Tibial artery (tissue), 4 donors: Measurements from ENCODE around the gene CDC20.

Experiments
- DNase-seq, 2 donors: peaks; one replicate each; pipeline ENCODE4 v3.0.0-alpha.2; 2019
- H3K27ac ChIP-seq, 2 donors: fragments of 200-600 bp; sonication (generic) in 1 of 2; 1 replicate in 1 of 2; 2 replicates in 1 of 2; pipeline ENCODE4 v1.5.1; 2018 to 2019; ENCODE audit warnings: mild to moderate bottlenecking in 1 of 2
- H3K27me3 ChIP-seq, 2 donors: fragments of 200-600 bp; sonication (generic) in 1 of 2; one replicate each; pipeline versions ENCODE4 v1.5.1 to v1.6.0; 2016 to 2019
- H3K36me3 ChIP-seq, 3 donors: fragments of 200-600 bp; sonication (generic) in 2 of 3; one replicate each; pipeline ENCODE4 v1.5.1; 2016 to 2019; ENCODE audit warnings: mild to moderate bottlenecking in 2 of 3
- H3K4me1 ChIP-seq, 4 donors: fragments of 200-600 bp; sonication (generic) in 2 of 4; 1 replicate in 3 of 4; 2 replicates in 1 of 4; pipeline ENCODE4 v1.5.1; 2016 to 2019
- H3K4me3 ChIP-seq, 2 donors: fragments of 200-600 bp; sonication (generic) in 1 of 2; 1 replicate in 1 of 2; 2 replicates in 1 of 2; pipeline ENCODE4 v1.5.1; 2018 to 2019; ENCODE audit warnings: mild to moderate bottlenecking in 2 of 2
- H3K9me3 ChIP-seq, 3 donors: fragments of 200-600 bp; sonication (generic) in 1 of 3; one replicate each; pipeline ENCODE4 v1.5.1; 2016 to 2019
- CTCF ChIP-seq, 2 experiments: fragments of 200-600 bp in 1 of 2; fragments of 450-650 bp in 1 of 2; IDR thresholded peaks; one replicate each; pipeline ENCODE4 v1.5.1; 2017 to 2019; ENCODE audit warnings: antibody characterized with exemption in 2 of 2, mild to moderate bottlenecking in 1 of 2, moderate library complexity in 1 of 2
- intact Hi-C: fragments of 100-400 bp; cut with DNase I; formaldehyde crosslinking; loops from one replicate; pipeline ENCODE4 v1.15.0; 2023; ENCODE audit warnings: low total_unique reads

The CDC20 gene

GRCh38 chr1:43317817-43318471 is 40.8 kb upstream of the CDC20 start:
- intact Hi-C loops: no loop called here
- Histone ChIP-seq H3K36me3 (no peaks in the 10 kb centered on the region), H3K4me3 (no peak overlapping the region), H3K9me3 (no peaks in the 10 kb centered on the region), H3K27ac (no peak overlapping the region), H3K27me3 (no peaks in the 10 kb centered on the region), H3K4me1 (no peaks in the 10 kb centered on the region)
- no peak for TF ChIP-seq CTCF (IDR thresholded peaks at IDR 0.05)
- peak in 1 of 2 donors; percentile 49 for DNase-seq

- Histone ChIP-seq H3K4me1 (no peaks in the 10 kb centered on the region), H3K4me3 (no peak overlapping the region), H3K27me3 (no peaks in the 10 kb centered on the region), H3K36me3 (no peaks in the 10 kb centered on the region), H3K9me3 (no peaks in the 10 kb centered on the region), H3K27ac (no peak overlapping the region)
- no peak for TF ChIP-seq CTCF (IDR thresholded peaks at IDR 0.05)
- intact Hi-C loops: no loop called here
- peak in 1 of 2 donors; percentile 43 for DNase-seq
Observed at GRCh38 chr1:43318831-43319230, 40.0 kb upstream of the CDC20 start.

- intact Hi-C loops: no loop called here
- TF ChIP-seq CTCF (IDR thresholded peaks at IDR 0.05): no peak
- Histone ChIP-seq H3K4me1 (no peaks in the 10 kb centered on the region), H3K9me3 (no peaks in the 10 kb centered on the region), H3K27ac (no peak overlapping the region), H3K27me3 (no peaks in the 10 kb centered on the region), H3K36me3 (peaks cover 0 to 2% (median 0%) of the 10 kb centered on the region in 3 donors), H3K4me3 (no peak overlapping the region)
- DNase-seq: no peak
Observed at GRCh38 chr1:43319288-43319687, 39.5 kb upstream of the CDC20 start.

- no peak for TF ChIP-seq CTCF (IDR thresholded peaks at IDR 0.05)
- H3K27ac ChIP-seq: no peak overlapping the region
- H3K4me1 ChIP-seq: no peaks in the 10 kb centered on the region
- H3K36me3 ChIP-seq: peaks cover 0 to 7% (median 0%) of the 10 kb centered on the region in 3 donors
- H3K9me3 ChIP-seq: peaks cover 0 to under 1% (median 0%) of the 10 kb centered on the region in 3 donors
- no peak overlapping the region for H3K4me3 ChIP-seq
- H3K27me3 ChIP-seq: no peaks in the 10 kb centered on the region
- intact Hi-C loops: no loop called here
- peak in 1 of 2 donors; percentile 48 for DNase-seq
Observed at GRCh38 chr1:43319766-43320165, 39.0 kb upstream of the CDC20 start.

- Histone ChIP-seq H3K4me1 (no peaks in the 10 kb centered on the region), H3K4me3 (no peak overlapping the region), H3K36me3 (peaks cover 0 to 8% (median 0%) of the 10 kb centered on the region in 3 donors), H3K27me3 (no peaks in the 10 kb centered on the region), H3K9me3 (peaks cover 0 to 8% (median 0%) of the 10 kb centered on the region in 3 donors), H3K27ac (no peak overlapping the region)
- TF ChIP-seq CTCF (IDR thresholded peaks at IDR 0.05): no peak
- intact Hi-C loops: no loop called here
- peak in 1 of 2 donors; percentile 58 for DNase-seq
Observed at GRCh38 chr1:43321331-43321891, 37.4 kb upstream of the CDC20 start.
